ENCODE data around the gene COL12A1. TPM values are rescaled to one million over a fixed set of nuclear protein-coding genes. Genes with fewer than 3 reads are reported as not detected.

The COL12A1 gene
- total RNA-seq, 4 donors from 2014 or later, result 216 to 534 (median 359) TPM

DNA sequence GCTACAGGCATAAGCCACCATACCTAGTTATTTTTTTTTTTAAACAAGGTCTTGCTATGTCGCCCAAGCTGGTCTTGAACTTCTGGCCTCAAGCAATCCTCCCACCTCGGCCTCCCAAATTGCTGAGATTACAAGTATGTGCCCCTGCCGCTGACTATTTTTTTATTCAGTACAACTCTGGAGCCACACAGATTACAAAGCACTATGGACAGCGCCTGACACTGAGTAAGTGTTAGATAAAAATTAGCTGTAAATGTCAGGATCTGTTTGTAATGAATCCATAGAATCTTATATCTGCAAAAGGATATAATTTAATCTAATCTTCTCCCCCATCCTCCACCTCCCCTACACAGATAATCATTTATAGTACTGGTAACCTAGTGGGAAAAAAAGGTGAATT is 15.3 kb upstream of the COL12A1 start:
- TF ChIP-seq, protein P1, sequence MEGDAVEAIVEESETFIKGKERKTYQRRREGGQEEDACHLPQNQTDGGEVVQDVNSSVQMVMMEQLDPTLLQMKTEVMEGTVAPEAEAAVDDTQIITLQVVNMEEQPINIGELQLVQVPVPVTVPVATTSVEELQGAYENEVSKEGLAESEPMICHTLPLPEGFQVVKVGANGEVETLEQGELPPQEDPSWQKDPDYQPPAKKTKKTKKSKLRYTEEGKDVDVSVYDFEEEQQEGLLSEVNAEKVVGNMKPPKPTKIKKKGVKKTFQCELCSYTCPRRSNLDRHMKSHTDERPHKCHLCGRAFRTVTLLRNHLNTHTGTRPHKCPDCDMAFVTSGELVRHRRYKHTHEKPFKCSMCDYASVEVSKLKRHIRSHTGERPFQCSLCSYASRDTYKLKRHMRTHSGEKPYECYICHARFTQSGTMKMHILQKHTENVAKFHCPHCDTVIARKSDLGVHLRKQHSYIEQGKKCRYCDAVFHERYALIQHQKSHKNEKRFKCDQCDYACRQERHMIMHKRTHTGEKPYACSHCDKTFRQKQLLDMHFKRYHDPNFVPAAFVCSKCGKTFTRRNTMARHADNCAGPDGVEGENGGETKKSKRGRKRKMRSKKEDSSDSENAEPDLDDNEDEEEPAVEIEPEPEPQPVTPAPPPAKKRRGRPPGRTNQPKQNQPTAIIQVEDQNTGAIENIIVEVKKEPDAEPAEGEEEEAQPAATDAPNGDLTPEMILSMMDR (IDR thresholded peaks at IDR 0.05; ENCODE audit: low read depth), result no peak

DNA sequence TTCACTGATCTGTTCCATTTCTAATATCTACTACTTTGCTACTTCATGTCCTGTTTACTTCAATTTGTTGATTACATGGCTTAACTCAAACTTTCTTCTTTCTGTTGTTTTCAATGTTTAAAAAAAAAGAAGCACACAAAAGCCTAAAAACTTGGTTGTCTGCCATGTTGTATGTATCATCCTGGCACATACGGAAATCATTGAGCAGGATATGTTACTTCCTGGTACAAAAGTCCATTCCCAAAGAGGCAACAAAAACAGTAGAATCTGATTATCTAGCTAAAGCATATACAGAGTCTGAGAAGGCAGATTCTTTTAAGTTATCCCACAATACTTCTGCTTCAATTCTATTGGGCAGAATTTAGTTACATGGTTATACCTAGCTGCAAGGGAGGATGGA is 14.5 kb upstream of the COL12A1 start:
- TF ChIP-seq, protein P1 (IDR thresholded peaks at IDR 0.05; ENCODE audit: low read depth), result no peak

DNA sequence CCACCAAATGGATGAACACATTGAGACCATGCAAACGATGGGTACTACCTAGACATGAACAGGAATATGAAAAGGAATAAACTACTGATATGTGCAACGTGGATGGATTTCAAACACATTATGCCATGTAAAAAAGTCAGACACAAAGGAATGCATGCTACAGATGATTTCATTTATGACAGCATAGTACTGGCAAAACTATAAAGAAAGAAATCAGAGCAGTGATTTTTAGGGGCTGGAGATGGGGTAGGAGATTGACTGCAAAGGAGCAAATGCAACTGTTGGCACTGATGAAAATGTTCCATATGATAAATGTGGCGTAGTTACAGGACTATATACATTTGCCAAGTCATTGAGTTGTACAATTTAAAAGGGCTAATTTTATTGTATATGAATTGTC is 13.4 kb upstream of the COL12A1 start:
- TF ChIP-seq, protein P1 (IDR thresholded peaks at IDR 0.05; ENCODE audit: low read depth), result no peak

GRCh38 chr6:75217193-75217592 is 11.3 kb upstream of the COL12A1 start:
- TF ChIP-seq, protein P1 (IDR thresholded peaks at IDR 0.05; ENCODE audit: low read depth), result no peak

DNA sequence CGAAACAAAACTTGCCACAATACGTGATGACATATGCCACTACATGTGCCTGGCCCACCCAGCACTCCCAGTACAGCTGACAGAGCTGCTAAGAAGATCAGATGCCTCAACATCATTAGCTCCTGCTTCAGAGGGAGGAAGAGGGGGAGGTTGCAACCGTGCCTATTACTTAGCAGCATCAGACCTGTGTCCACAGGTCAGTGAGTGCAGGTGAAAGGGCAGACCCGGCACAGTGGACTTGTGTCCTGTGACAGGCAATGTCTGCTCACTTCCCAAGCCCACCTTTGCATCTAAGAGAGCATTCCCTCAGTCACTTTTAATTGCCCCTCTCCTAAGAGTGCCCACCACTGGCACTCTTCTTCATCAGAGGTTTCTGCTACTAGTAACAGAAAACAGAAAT is 9.4 kb upstream of the COL12A1 start:
- TF ChIP-seq, protein P1 (IDR thresholded peaks at IDR 0.05; ENCODE audit: low read depth), result no peak

DNA sequence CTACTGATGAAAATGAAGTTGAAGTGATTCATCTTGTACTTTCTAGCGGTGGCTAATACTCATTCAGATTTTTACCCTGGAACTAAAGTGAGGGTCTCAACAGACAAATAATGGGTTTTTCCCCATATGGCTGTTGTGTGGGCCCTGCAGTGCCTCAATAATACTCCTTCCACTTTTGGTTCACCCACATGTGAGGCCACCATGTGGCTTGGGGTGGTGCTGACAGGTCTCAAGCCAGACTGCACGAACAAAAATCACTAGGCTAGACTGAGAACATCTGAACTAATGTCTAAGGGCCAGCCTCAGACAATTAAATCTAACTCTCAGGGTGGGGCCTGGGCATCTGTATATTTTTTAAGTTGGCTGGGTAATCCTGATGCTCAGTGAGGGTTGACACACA is 7.9 kb upstream of the COL12A1 start:
- TF ChIP-seq, protein P1 (IDR thresholded peaks at IDR 0.05; ENCODE audit: low read depth), result no peak

DNA sequence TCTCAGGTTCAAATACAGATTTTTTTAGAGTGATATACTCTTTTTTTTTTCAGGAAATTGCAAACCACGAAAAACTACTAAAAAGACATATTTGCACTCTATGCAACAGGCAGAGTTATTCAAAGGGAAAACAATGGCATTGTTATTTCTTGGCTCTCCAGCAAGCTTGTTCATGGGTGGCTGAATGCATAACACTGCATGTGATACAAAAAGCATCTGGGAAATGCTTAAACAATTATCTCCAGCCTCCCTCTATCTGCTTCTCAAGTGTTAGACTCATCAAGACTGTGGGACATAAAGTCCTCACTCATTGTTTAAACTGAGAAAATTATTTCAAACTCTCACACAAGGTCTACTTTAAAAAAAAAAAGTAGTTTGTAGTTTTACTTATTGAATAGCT is 7.3 kb upstream of the COL12A1 start:
- TF ChIP-seq, protein P1 (IDR thresholded peaks at IDR 0.05; ENCODE audit: low read depth), result no peak
